HepG2 (cell line): ENCODE results near the gene SMAD3. TPM values are rescaled to one million over a fixed set of nuclear protein-coding genes. Genes with fewer than 3 reads are reported as not detected.
A peak's percentile ranks its signal among the peaks of the same experiment; 100 is the strongest.

Experiments used
- CBX5 ChIP-seq: sonication (generic); formaldehyde crosslinking; IDR thresholded peaks from 2 replicates; pipeline ENCODE4 v1.4.0; 2020; ENCODE audit warnings: missing genetic modification reagents, borderline replicate concordance
- FUBP1 ChIP-seq: sonication (generic); formaldehyde crosslinking; IDR thresholded peaks from 2 replicates; pipeline ENCODE4 v1.5.1; 2020; ENCODE audit warnings: missing genetic modification reagents, mild to moderate bottlenecking, borderline replicate concordance
- GABPB1 ChIP-seq: IDR thresholded peaks from 2 replicates; pipeline ENCODE4 v1.6.1; 2016; ENCODE audit warnings: mild to moderate bottlenecking, missing genetic modification reagents, moderate library complexity, missing compliant biosample characterization
- GATAD2A ChIP-seq: IDR thresholded peaks from 2 replicates; pipeline ENCODE4 v1.6.1; 2016
- KDM5A ChIP-seq: fragments of 200-600 bp; sonication (generic); IDR thresholded peaks from 2 replicates; pipeline ENCODE4 v1.7.0; 2018; ENCODE audit warnings: antibody characterized with exemption, mild to moderate bottlenecking, low read length, borderline replicate concordance
- MBD4 ChIP-seq: IDR thresholded peaks from 2 replicates; pipeline ENCODE4 v1.6.1; 2012; ENCODE audit warnings: low read length, inconsistent platforms, borderline replicate concordance
- MEIS2 ChIP-seq: sonication (generic); formaldehyde crosslinking; IDR thresholded peaks from 2 replicates; pipeline ENCODE4 v1.9.0; 2021; ENCODE audit warnings: mild to moderate bottlenecking, missing genetic modification reagents
- MLLT10 ChIP-seq: sonication (generic); formaldehyde crosslinking; IDR thresholded peaks from 2 replicates; pipeline ENCODE4 v1.4.0; 2020; ENCODE audit warnings: missing genetic modification reagents
- MXI1 ChIP-seq: IDR thresholded peaks from 3 replicates; pipeline ENCODE4 v1.6.1; 2012; ENCODE audit warnings: low read depth, low read length, inconsistent platforms, borderline replicate concordance
- NFAT5 ChIP-seq: sonication (generic); formaldehyde crosslinking; IDR thresholded peaks from 2 replicates; pipeline ENCODE4 v1.4.0; 2020; ENCODE audit warnings: missing genetic modification reagents
- NR2F1 ChIP-seq, 2 experiments: fragments of 450-650 bp in 1 of 2; formaldehyde crosslinking in 1 of 2; IDR thresholded peaks; 2 replicates each; pipeline versions ENCODE4 v1.5.0 to v1.6.1; 2016 to 2020; ENCODE audit warnings: mild to moderate bottlenecking in 1 of 2, missing compliant biosample characterization in 1 of 2, missing genetic modification reagents in 1 of 2, moderate library complexity in 1 of 2
- PHF20 ChIP-seq: sonication (generic); formaldehyde crosslinking; IDR thresholded peaks from 2 replicates; pipeline ENCODE4 v1.5.0; 2020; ENCODE audit warnings: mild to moderate bottlenecking, missing genetic modification reagents
- PHF5A ChIP-seq: IDR thresholded peaks from one replicate; pipeline ENCODE4 v1.6.1; 2018; ENCODE audit warnings: low read depth, missing genetic modification reagents; ENCODE audit not compliant: unreplicated experiment
- SALL1 ChIP-seq: sonication (generic); formaldehyde crosslinking; IDR thresholded peaks from 2 replicates; pipeline ENCODE4 v1.8.0; 2022; ENCODE audit warnings: mild to moderate bottlenecking, missing genetic modification reagents
- SNAPC5 ChIP-seq: sonication (generic); formaldehyde crosslinking; IDR thresholded peaks from 2 replicates; pipeline ENCODE4 v1.8.1; 2023; ENCODE audit warnings: mild to moderate bottlenecking, missing genetic modification reagents, borderline replicate concordance
- SOX6 ChIP-seq, 2 experiments: fragments of 450-650 bp in 1 of 2; sonication (generic) in 1 of 2; formaldehyde crosslinking in 1 of 2; IDR thresholded peaks; 2 replicates each; pipeline versions ENCODE4 v1.4.0 to v1.6.1; 2017 to 2020; ENCODE audit warnings: antibody characterized with exemption in 1 of 2, mild to moderate bottlenecking in 1 of 2, missing genetic modification reagents in 1 of 2
- STAT6 ChIP-seq: sonication (generic); formaldehyde crosslinking; IDR thresholded peaks from 2 replicates; pipeline ENCODE4 v1.4.0; 2020; ENCODE audit warnings: missing genetic modification reagents, mild to moderate bottlenecking, borderline replicate concordance
- TEAD3 ChIP-seq: optimal IDR thresholded peaks from 2 replicates; pipeline ENCODE3; 2016; ENCODE audit warnings: borderline replicate concordance
- ZNF644 ChIP-seq: IDR thresholded peaks from 2 replicates; pipeline ENCODE4 v1.6.1; 2016; ENCODE audit warnings: low read depth
- ZNF652 ChIP-seq: IDR thresholded peaks from 2 replicates; pipeline ENCODE4 v1.6.1; 2016; ENCODE audit warnings: low read depth, borderline replicate concordance
- ZNF761 ChIP-seq: sonication (generic); formaldehyde crosslinking; conservative IDR thresholded peaks from 2 replicates; pipeline ENCODE4 v1.4.0; 2020; ENCODE audit warnings: mild to moderate bottlenecking, missing genetic modification reagents
- polyA plus RNA-seq, 8 experiments: library from polyadenylated mRNA; depleted of rRNA in 3 of 8; stranded (reverse) in 7 of 8; unstranded in 1 of 8; fragments of >200 nt; fragmentation: Illumina TruSeq in 4 of 8; extraction: Trizol in 4 of 8; gene quantifications; 2 replicates each; pipeline versions ENCODE4 v1.2.1 to v1.2.3, GENCODE V29; 2011 to 2016; ENCODE audit warnings: low read depth in 4 of 8, missing spikeins in 1 of 8, mixed read lengths in 1 of 8; ENCODE audit not compliant: insufficient read depth in 1 of 8
- total RNA-seq, 5 experiments: library from RNA; depleted of rRNA; stranded (reverse); fragments of >200 nt; fragmentation: Illumina TruSeq; extraction: Trizol; gene quantifications; 2 replicates each; pipeline ENCODE4 v1.2.3, GENCODE V29; 2016; ENCODE audit warnings: low read depth in 1 of 5

Gene SMAD3
- total and polyA plus RNA-seq, 2 of the 13 experiments (the other 11 are each of a cell fraction or from before 2014, with no cell fraction given) = 8.6 to 56.3 TPM

GRCh38 chr15:67146875-67147381 lies 81.5 kb downstream of the SMAD3 start (continued):
- TF ChIP-seq FUBP1 (CRISPR knock-in tag) (no peak), SOX6 (IDR thresholded peaks at IDR 0.05) (no peak), SOX6 (CRISPR knock-in tag; IDR thresholded peaks at IDR 0.05) (peak; percentile 99), STAT6 (CRISPR knock-in tag) (no peak), MEIS2 (CRISPR knock-in tag) (peak; percentile 97), SNAPC5 (CRISPR knock-in tag) (no peak), GATAD2A (CRISPR knock-in tag) (peak; percentile 96), PHF5A (no peak), PHF20 (CRISPR knock-in tag) (no peak), TEAD3 (CRISPR knock-in tag) (peak; percentile 83), NFAT5 (CRISPR knock-in tag) (no peak), ZNF652 (CRISPR knock-in tag) (peak; percentile 51; the same call in 1 of the 2 replicates), KDM5A (no peak), ZNF761 (CRISPR knock-in tag) (no peak), MXI1 (peak; percentile 59; the same call in 1 of the 3 replicates), MBD4 (no peak), CBX5 (CRISPR knock-in tag) (no peak), SALL1 (CRISPR knock-in tag) (peak; percentile 85), ZNF644 (peak; percentile 83), NR2F1 (CRISPR knock-in tag; IDR thresholded peaks at IDR 0.05) (no peak), GABPB1 (CRISPR knock-in tag) (peak; percentile 57), MLLT10 (CRISPR knock-in tag) (no peak)
